Right lung (tissue), 5 donors: ENCODE results near the gene PEX11A. TPM values are rescaled to one million over a fixed set of nuclear protein-coding genes. Genes with fewer than 3 reads are reported as not detected.

Experiments
- polyA plus RNA-seq, 5 donors: library from polyadenylated mRNA; unstranded; fragments of 120-200 nt; gene quantifications; one replicate each; pipeline versions ENCODE4 v1.2.1 to v1.2.3, GENCODE V29; 2013; ENCODE audit warnings: inconsistent platforms in 1 of 5, low replicate concordance in 1 of 5; ENCODE audit not compliant: insufficient read length in 5 of 5, insufficient read depth in 1 of 5

Gene PEX11A
- polyA plus RNA-seq, 5 donors: 13.3 to 19.5 (median 17.6) TPM

Other genes starting within 250 kb of the PEX11A start
- gene RHCG, start 194.2 kb downstream of the PEX11A start, polyA plus RNA-seq: 1 to 10 TPM; 1.8 to 2.7 (median 2.0) TPM
- 10 to 100 TPM in 3 of 5 donors, 1 to 10 TPM in 2; 6.9 to 16.0 (median 11.0) TPM for gene TICRR, start 115.3 kb downstream of the PEX11A start, polyA plus RNA-seq
- 10 to 100 TPM in 4 of 5 donors, 1 to 10 TPM in 1; 9.8 to 14.8 (median 12.3) TPM for gene KIF7, start 35.3 kb downstream of the PEX11A start, polyA plus RNA-seq
- 1 to 10 TPM in 2 of 5 donors, under 1 TPM in 3; 0.79 to 1.4 (median 0.98) TPM for gene PLIN1, start 11.4 kb downstream of the PEX11A start, polyA plus RNA-seq
- gene WDR93, start 57 bp upstream of the PEX11A start, polyA plus RNA-seq: 1 to 10 TPM; 1.2 to 2.1 (median 1.9) TPM
- under 1 TPM in 4 of 5 donors, not detected in 1; 0.12 to 0.57 (median 0.39) TPM for gene MESP1, start 60.5 kb upstream of the PEX11A start, polyA plus RNA-seq
- under 1 TPM in 1 of 5 donors, not detected in 4; 0.12 TPM for gene MESP2, start 85.6 kb upstream of the PEX11A start, polyA plus RNA-seq
- 1 to 10 TPM; 3.3 to 5.8 (median 4.0) TPM for gene ANPEP, start 124.1 kb upstream of the PEX11A start, polyA plus RNA-seq
- 10 to 100 TPM; 22.3 to 37.2 (median 30.1) TPM for gene AP3S2, start 203.2 kb upstream of the PEX11A start, polyA plus RNA-seq
- gene ARPIN, start 222.2 kb upstream of the PEX11A start, polyA plus RNA-seq: 10 to 100 TPM; 26.0 to 36.3 (median 31.8) TPM